Amniotic epithelial cell (primary cell): ENCODE results near the gene MAPK11.

ENCODE experiments used
- DNase-seq: peaks from one replicate; pipeline ENCODE4 v3.0.0-alpha.2; 2010; ENCODE audit warnings: low read depth

MAPK11 gene

DNA sequence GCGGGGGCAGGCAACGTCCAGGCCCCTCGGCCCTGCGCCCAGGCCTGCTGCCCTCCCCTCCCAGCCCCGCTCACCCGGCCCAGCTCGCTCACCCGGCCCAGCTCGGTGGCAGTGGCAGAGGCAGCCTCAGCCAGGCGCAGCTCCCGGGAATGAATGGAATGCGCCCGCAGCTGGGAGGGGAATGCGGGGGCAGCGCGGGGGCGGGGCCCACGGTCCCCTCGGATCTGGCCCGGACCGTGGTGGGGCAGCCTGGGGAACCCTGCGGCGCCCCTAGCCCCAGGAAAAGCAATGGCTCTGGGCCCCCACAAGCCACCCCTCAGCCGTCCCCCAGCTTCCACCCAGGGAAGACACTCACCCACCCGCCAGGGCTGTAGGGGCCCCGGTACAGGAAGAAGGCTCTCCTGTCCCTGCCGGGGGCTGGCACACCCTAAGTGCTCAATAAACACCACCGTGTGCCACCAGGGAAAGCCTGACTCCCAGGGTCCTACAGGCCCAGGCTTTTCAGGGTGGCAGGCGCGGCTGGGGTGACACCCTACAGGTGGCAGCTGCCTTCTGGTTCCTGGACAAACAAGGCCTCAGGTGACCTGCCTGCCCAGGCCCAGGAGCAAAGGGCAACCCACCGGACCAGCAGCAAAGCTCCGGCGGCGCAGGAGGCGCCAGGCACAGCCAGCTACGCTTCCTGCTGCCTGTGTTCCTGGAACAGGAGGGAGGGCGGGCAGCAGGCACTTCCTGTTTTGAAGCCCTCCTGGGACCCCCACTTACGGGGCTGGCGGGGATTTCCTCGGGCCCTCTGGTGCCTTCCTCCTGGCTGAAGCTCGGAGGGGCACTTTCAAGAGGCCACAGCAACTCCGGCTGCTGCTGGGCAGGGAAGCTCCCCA, 23.5 kb upstream of the MAPK11 start:
- peak; percentile 84 for DNase-seq

DNA sequence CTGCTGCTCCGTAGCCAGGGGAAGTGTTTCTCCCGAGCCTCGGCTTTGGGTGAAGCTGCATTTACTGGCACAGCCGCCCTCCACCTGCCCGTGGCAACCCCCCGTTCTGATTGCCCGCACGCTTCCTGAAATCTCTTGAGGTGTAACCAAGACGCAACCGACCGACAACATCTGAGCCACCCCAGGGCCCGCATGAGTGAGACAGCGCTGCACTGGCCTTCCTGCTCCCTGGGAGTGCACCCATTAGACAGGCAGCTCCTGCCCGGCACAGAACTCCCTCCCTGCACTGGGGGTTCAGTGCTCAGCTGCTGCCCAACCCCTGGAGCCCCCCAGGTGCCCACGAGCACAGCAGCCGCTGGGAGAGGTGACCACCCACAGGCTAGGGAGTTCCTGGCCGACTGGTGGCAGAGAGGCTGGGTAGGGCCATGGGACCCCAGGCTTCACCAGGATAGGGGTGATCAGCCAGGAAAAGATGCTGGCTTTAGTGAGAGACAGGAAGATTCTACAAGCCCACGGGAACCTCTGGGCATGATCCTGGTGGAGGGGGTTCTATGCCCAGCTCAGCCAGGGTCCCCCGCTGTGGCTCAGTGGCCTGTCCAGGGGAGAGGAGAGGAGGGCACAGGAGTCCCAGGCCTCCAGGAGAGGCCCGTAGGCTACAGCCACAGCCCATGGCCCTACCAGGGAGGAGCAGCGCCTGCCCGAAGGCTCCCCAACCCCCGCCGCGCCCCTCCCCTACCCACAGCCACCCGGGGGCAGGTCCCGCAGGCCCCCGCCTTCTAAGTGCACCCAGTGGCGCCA, 22.7 kb upstream of the MAPK11 start:
- peak; percentile 48 for DNase-seq

DNA sequence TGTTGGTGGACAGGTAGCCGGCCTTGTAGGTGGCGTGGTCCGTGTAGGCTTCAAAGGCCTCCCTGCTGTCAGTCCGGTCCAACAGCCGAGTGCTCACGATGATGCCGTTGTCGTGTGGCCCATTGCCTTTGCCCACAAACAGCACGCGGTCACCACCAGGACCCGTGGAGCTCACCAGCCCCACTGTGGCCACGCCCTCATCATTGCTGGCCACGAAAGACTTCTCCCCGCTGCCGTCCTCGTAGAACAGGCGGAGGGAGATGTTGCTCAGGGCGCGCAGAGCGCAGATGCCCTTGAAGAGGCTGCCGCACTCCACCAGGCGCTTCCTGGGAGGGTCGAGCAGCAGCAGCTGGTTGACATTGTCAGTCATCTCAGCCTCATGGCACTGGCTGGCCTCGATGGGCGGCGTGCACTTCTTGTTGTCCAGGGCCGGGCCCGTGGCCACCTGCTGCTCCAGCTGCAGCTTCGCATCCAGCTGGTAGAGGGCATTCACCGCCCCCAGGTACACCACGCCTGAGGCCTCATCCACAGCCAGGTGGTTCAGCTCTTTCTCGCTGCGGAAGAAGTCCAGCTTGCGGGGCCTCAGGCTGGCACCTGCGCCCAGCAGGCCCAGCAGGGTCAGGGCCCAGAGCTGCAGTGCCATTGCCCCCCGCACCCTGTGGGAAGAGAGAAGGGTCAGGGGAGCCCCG, 19.9 kb upstream of the MAPK11 start:
- DNase-seq: no peak

DNA sequence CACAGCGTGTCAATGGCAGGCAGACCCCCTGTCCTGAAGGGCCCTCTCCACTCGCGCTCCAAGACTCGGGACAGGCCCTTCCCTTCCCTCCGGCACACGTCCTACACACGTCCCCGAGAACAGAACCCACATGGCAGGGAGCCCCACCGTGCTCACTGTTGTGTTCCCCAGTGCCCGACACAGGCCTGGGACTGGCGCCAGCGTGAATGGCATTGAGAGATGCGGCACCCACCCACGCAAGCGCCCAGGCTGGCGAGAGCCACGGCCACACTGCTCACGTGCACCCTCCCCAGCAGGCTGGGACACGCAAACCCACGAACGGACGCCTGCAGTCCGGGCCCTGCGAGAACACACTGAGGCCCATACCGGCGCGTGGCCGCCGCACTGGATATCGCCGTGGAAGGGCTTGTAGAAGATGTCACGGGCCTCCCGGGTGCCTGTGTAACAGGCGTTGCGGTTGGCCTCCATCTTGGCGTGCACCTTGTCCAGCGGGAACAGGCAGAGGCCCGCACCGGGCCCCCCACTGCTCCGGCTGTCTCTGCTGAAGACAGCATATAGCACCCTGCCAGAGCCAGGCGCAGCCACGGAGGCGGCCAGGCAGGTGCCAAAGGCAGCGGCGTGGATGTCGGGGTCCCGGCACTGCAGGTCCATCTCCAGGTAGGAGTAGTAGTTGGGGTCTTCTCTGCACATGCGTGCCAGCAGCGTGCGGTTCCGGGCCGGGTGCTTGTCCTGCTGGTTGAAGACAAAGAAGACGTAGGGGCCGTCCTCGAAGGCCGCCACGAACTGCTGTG, 19.2 kb upstream of the MAPK11 start:
- no peak for DNase-seq

DNA sequence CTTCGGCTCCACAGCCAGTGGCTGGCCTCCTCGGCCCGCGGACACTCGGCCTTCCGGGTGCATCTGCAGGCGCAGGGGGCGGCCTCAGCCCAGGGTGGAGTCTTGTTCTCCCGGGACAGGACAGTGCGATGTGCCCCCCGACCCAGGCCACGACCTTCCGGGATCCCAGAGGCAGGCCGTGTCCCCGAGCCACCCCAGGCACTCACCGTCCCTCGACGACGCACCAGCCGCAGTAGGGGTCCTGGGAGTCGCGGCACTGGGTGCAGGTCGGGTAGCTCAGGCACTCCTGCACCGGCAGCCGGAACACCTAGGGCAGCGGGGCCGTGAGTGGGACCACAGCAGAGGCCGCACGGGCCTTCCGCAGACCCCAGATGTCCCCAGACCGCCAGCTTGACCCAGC, 17.6 kb upstream of the MAPK11 start:
- DNase-seq: no peak

DNA sequence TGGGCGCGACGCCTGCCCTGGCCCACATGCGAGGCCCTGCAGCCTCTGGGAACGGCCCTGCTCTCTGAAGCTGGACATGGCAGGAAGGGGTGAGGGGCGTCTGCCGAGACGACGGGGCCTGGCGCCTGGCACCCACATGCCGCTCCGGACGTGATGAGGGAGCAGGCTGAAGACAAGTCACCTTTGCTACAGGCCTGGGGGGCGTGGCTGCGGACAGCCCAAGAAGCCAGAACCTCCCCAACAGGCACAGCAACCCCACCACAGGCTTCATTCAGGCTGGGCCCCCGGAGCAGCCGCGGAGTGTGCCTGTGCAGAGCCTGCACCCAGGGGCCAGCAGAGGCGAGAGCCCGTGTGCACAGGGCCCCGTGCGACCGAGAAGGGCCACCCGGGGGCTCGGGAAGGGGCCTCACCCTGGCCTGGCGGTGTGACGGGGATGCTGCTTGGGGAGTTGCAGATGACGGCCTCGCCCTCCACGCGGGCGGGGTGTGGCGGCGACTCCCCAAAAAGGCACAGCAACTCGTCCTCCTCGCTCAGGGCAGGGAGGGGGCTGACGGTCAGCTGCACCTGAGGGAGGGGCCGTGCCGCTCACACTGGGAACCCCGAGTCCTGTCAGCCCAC, 16.6 kb upstream of the MAPK11 start:
- no peak for DNase-seq

DNA sequence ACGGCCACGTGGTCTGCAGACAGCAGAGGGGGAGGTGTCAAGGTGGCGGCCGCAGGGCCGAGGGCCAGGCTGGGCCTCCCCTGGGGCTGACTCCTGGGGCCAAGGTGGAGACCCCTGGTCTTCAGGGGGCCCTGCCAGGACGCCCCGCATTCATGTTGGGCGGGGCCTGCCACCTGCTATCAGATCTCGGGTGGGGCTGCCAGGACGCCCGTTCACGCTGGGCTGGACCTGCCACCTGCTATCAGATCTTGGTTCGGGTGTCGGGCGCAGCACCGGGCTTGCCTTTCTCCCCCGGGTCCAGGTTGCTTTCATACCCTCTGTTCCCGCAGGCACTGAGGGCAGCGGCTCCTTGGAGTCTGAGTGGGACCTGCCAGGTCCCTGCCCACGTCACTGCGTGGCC, 16.1 kb upstream of the MAPK11 start:
- no peak for DNase-seq

DNA sequence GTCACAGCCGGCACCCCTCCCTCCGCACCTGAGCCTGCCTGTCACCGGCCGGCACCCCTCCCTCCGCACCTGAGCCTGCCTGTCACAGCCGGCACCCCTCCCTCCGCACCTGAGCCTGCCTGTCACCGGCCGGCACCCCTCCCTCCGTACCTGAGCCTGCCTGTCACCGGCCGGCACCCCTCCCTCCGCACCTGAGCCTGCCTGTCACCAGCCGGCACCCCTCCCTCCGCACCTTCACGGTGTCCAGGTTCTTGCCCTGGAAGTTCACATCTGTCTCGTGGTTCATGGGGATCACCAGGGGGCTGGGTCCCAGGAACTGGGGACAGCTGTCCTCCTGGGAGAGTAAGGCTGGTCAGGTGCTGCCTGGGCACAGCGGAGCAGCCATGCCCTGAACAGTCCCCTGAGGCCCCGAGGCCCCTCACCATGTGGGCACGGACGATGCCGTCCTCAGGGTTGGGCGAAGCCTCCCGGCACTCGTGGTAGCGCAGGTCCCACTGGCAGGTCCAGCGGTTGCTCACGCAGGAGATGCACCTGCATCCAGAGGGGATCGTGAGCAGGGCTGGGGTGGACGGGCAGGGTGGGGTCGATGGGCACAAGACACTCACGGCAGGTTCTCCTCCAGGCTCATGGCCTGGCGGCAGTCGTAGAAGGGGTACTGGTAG, 15.5 kb upstream of the MAPK11 start:
- DNase-seq: no peak

DNA sequence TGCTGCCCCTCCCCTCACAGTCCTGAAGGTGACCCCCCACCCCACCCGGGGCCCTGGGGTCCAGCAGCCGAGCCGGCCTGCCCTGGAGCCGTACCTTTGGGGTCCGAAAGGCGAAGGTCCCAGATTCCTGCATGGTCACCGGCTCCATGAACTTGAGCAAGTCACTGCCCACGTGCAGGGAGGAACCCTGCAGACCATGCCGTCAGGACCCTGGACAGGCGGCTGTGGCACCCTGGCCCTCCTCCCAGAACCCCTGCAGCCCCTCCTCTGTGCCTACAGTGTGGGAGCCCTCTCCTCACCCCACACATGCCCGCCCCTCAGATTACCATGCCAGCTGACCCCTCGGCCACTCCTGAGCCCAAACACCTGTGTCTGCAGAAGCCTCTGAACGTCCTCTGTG, 14.3 kb upstream of the MAPK11 start:
- no peak for DNase-seq

DNA sequence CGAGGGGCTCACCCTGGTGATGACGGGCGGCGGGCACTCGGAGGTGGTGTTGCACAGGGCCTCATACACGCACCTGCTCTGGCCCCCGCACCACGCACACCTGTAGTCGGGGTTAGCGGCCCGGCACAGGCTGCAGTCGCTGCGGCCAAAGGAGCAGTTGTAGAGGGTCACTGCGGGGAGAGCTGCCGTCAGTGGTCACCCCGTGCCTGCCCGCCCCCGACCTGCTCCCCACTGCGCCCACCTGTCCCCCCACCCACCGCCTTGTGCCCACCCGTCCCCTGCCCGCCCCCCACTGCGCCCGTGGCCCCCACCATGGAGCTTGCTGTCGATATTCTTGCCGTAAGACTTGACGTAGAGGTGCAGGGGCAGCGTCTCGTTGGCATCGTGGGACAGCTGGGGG, 13.6 kb upstream of the MAPK11 start:
- DNase-seq: no peak

DNA sequence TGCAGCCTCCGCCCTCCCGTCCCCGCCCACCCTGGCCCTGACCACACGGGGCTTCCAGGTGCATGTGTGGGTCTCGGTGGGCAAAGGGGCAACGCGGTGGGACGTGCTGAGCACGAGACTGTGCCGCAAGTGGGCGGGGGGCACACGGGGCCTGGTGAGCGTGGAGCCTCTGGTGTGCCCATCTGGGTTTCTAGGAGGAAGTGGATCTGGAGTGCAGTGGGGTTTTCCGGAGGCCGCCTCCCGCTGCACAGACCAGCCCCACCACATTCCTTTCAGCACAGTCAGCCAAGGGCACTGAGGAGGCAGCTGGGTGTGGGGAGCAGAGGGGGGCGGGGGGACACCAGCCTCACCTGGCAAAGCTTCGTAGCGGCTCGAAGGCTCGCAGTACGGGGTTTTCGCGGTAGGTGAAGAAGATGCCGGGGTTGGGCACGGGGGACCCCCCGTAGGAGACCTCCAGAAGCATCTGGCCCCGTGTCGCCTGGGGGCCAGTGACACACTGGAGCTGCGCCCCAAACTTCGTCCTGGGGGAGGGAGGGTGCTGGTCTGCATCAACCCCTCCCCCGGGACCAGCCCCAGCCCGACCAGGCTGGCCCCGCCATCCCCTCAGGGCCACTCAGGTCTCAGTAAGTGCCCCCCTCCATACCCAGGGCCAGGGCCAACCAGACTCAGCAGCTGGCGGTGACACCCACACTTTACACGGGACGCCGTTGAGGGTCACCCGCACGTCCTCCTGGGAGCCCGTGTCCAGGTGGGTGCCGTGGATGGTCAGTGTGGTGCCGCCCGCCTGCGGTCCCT, 12.4 kb upstream of the MAPK11 start:
- peak; percentile 86 for DNase-seq

DNA sequence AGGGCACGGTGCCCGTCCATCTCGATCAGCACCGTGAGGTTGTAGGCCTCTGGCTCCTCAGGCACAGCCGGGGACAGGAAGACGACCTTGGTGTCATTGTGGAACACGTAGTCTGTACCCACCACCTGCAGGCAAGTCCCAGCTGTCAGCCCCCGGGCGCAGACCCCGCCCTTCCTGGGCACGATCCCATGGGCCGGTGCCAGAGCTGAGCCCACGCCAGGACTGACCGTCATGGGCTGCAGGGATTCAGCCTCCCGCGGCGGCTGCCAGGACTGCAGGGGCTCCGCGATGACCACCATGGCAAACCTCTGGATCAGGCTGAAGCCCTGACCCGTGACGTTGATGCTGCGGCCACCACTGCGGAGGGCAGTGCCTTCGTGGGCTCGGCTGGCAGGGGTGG, 11.8 kb upstream of the MAPK11 start:
- DNase-seq: no peak

DNA sequence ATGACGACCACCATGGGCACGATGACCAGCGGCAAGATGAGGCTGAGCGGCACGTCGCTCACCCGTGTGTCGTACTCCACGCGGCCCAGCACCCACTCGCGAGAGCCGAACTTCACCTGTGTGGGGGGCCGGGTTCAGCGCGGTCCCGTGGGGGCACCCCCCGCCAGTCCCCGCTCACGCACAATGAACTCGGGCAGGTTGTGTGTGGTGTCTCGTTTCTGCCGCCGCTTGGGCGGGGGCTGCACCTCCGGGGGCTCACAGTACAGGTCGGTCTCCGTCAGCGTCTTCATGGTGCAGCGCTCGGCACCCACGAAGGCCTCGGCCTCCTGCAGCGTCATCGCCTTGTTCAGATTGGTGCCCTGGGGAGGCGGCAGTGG, 11.2 kb upstream of the MAPK11 start:
- DNase-seq: no peak

DNA sequence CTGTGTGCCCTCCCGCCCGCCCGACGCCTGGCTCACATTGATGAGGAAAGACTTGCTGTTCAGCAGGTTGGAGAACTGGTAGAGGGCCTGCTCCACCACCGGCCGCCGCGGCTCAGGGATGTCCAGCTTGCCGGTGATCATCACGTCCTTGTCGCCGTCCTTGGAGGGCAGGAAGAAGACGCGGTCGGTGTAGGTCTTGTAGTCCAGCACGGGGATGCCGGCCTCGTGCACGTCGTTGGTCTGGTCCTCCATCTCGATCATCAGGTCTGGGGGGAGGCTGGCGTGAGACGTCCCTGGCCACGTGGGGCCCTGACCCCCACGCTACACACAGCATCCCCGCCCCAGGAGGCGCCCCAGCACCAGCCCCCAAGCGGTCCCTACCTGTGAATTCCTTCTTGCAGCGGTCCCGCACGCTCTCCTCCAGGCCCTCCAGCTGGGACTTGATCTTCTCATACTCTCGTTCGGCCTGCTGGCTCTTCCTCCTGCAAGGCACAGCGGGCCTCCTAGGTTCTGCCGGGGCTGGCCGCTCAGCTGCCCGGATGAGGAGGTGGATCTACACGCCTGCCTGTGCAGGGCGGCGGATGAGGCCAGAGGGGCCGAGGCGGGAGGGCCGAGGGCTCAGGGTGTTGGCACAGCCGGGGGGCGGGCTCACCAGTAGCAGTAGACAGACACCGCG, 10.7 kb upstream of the MAPK11 start:
- no peak for DNase-seq

DNA sequence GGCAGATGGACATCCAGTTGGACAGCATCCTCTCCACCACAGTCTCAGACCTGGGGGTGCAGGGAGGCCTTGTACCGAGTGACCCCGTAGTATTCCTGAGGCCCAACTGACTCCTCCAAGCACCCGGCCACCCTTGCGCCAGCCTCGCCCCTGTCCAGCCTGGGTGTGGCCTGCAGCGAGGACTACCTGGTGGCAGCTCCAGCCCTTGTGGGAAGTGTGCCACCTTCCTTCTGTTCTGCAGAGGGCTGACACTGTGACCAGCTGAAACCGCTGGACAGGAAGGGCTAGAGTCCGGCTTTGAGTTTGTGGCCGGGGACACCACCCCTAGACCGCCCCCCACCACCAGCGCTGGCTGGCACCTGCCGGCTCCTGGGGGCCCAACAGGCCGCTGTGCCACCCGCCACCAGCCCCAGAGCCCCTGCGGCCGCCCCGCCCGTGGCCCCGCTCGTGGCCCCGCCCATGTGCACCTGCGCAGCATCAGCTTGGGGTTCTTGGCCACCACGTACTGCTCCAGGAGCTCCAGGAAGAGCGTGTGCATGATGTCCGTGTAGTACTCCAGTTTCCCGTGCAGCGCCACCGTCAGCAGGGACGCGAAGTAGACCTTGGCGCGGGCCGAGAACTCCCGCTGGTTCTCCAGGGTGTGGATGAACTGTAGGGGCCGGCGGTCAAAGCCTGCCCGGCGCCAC, 10.0 kb upstream of the MAPK11 start:
- DNase-seq: no peak

DNA sequence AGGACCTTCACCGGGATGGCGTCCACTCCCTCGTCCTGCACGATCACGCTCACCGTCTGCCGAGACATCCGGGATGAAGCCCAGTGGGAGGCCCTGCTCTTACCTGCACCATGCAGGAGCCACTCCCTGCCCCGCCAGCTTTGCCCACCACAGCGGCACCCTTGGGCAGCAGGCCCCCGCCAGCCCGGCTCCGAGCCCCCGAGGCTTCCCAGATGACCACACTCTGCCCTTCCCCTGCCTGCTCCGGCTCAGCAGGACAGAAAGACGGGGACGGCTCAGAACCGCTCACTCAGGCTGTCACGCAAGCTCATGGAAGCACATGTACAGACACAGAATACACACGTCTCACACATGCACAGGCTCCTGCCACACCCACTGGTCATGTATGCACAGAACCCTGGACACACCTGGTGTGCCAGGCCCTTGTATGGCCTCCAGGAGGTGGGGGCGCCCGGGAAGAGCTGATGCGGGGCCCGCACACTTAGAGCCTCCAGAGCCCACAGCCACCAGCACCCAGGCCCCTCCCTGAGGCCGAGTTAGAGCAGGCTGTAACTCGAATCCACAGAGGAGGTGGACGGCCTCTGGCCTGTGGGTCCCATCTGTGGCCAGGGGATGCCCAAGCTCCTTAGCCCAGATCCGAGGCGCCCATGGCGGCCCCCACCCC, 8.9 kb upstream of the MAPK11 start:
- DNase-seq: no peak

DNA sequence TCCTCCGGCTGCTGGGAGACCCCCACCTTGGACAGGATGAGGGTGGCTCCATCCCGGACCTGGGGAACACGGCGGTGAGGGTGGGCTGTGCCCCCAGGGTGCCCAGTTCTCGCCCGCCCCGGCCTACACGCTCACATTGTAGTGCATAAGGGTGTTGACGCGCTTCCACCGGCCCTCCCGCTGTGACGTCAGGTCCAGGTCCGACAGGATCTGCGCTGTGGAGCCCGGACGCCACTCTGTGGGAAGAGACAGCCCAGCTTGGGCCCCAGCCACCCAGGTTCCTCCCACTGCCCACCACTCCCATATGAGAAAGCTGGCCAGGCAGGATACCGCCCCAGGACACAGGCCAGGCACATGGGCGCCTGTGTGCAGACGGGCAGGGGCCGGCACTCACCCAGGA, 8.3 kb upstream of the MAPK11 start:
- DNase-seq: no peak

DNA sequence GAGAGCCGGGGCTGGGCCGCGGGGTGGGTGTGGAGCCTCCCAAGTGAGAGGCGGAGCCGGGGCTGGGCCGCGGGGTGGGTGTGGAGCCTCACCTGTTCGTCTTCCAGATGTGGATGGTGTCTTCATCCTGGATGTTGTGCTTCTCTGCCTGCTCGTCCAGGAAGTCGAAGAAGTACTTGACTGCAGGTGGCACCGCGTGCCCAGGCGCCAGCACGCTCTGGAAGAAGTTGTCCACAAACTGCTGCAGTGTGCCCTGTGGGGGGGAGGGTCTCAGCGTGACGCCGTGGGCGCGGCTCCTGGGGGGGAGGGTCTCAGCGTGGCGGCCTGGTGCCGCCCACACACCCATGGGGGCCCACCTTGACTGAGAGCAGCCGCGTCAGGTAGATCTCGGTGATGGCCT, 7.6 kb upstream of the MAPK11 start:
- DNase-seq: no peak
